HUDEP-2 (cell line): Measurements from ENCODE around the gene SDK1.
"Not testable (repeated sequence)": the region's sequence is repeated elsewhere in the genome, so short reads cannot be mapped to it uniquely, and the experiment has no call there.

Experiments
- DNase-seq, 76 experiments: peaks; one replicate each; lab custom pipeline; 2025; ENCODE audit not compliant: unreplicated experiment in 76 of 76; lab: John Stamatoyannopoulos, UW

The SDK1 gene

DNA sequence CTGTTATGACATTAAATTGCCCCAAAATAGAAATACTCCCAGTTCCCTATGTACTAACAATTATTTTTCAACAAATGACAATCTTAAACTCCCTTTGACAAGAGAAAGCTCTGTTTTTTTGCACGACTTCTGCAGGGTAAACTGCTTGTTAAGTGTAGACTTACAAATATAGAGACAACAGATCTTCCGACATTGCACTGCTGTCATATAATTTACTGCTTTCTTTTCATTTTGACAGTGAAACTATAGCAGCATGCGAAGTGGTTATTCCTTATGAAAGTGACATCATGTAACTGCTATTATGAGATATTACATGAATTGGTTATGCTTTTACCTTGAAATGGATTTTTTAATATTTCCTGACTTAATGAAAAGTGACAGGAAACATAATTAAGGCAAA is 659.9 kb downstream of the SDK1 start:
- no peak for DNase-seq

- DNase-seq = no peak
Measured at GRCh38 chr7:3961857-3962503, 660.9 kb downstream of the SDK1 start.

- not testable (repeated sequence) for DNase-seq
Measured at GRCh38 chr7:3963768-3964167, 662.7 kb downstream of the SDK1 start.

DNA sequence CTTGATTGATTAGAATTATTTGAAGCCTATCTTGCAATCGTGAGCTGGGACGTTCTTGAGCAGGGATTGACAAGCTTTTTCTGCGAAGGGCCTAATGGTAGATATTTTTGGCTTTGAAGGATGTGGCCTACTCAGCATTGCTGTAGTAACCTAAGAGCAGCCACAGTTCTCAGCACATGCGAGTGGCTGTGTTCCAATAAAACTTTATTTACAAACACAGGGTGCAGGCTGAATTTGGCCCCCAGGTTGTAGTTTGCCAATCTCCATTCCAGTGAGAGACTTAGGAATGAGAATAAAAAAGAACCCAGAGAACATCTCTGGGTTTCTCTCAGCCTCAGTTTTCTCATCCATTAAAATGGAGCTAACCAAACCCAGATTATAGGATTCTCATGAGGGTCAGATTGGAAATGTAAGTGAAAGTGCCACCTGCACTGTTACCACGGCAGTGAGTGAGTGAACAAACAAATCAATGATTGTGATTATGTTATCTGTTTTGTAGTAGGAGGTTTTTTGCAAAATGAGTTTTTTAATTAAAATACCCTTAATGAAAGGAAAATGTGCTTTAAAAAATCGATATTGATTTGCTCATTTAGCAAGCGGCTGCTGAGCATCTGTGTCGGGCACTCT is 664.0 kb downstream of the SDK1 start:
- no peak for DNase-seq

DNA sequence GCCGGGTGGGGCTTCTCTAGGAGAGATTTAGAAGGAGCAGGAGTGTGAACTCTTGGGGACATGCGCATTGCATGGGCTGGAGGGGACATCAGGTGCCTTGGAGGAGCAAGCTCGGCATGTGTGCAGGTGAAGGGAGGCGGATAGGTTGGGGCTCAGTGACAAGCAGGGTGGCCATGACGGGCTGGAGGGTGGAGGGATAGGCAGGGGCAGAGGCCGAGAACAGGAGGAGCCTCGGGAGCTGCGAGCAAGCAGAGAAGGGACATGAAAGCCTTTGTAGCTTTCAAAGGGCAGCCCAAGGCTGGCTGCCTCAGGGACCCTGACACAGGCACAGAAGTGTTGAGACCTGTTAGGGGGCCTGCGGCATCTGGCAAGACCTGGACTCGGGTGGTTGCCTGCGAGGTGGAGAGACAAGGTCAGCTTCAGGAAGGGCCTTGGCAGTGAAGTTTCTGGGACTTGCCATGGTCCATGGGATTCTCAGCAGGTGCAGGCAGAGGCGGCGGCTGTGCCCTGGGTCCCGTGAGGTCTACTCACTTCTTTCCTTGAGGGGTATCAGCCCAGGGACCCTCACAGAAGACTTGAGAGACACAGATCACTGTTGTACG is 664.8 kb downstream of the SDK1 start:
- no peak for DNase-seq

- no peak for DNase-seq
Measured at GRCh38 chr7:3968234-3968633, 667.2 kb downstream of the SDK1 start.

GRCh38 chr7:3969286-3969685 is 668.2 kb downstream of the SDK1 start:
- DNase-seq = no peak

DNA sequence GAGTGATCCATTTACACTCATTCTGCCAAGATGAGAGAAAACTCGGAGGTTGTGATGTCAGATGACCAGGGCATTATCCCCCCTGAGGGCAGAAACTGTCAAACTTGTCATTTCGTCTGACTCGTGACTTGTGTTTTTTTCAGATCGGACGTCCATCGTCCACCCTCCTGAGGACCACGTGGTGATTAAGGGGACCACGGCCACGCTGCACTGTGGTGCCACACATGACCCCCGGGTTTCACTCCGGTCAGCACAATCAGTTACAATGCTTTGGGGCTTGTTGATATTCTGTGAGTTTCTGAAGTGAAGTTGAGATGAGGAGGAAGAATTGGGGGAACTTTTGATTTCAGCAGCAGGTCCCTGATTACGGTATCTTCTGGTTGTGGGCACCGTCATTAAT is 670.3 kb downstream of the SDK1 start:
- no peak for DNase-seq

DNA sequence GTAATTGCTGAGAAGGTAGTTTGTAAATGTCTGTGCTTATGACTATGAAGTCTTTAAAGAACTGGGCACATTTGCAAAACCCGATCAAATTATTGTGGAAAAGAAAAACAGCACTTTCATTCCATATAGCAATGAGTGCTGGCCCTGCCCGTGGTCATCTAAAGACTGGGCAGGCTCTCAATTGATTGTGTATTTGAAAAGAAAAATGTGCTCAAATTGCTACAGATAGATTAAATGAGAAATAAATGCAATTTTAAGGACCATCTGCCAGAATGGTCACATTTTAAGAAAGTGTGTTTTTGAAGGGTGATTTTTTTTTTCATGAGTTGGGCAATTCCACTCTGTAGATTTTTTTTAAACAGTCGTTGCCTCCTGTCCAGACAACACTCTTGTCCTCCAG is 672.2 kb downstream of the SDK1 start:
- no peak for DNase-seq

- DNase-seq = no peak
Measured at GRCh38 chr7:3974329-3974728, 673.3 kb downstream of the SDK1 start.

DNA sequence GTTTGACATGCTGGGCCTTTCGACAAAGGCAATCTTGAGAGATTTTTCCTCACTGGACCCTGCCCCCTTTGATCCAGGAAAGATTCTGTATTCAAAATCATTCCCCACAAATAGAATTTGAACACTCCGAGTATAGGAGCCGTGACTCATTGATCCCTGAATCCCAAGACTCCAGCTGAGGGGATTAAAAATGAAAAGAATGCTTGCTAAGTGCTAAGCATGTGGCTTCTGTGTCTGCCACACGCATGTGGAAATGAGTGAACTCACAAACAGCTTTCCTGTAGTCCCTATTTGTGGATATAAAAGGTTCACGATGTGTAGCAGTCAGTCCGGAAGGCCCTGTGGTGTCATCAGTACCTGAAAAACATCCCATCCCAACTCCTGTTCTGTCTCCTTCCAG is 674.3 kb downstream of the SDK1 start:
- DNase-seq = no peak

DNA sequence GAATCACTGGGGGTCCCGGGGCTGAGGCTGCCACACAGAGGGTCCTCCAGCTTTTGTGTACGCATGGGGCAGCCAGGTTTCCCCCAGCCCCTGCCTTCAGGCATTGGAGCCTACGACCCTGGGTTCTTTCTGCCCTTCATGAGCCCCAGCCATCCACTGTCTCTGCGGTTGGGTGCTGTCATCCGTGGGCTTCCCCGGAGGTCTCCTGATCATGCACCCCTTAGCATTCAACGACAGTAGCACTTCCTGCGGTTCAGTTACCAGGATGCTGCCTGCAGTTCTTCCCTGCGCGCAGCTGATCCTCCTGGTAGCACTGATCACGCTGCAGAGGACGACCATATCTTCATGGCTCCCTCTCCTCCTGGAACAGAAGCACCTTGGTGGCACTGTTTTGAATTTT is 676.3 kb downstream of the SDK1 start:
- no peak for DNase-seq

DNA sequence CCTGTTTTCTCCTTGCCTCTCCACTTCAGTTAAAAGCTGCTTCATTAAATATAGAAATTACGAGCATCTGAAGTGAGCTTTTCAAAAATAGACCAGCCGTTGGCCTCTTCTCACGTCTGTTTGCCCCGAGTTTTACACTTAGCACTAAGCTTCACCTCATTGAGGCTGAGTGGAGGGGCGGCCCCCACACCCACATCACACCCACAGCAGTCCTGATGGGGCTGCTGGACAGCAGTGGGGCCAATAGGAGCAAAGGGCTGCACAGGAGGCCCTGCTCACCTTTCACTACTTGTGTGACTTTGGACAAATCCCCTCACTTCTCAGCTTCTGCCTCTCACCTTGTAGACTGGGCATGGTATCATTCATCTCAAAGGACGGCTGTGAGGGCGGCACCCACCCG is 677.8 kb downstream of the SDK1 start:
- no peak for DNase-seq

GRCh38 chr7:3979611-3980299 is 678.7 kb downstream of the SDK1 start:
- DNase-seq = no peak

DNA sequence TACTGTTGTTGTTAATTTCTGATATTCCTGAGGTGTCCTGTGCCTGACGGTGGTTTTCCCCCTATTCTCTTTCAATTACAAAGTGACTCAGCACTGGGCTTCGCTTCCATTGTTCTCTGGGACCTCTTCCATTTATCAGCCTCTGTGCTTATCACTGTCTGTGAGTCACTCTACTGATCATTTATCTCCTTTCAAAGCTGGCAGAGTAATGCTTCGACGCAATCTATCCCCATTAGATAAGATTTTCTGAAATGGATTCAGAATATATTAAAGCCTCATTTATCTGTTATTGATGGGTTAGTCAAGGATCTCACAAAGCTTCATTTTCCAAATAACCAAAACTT is 679.2 kb downstream of the SDK1 start:
- no peak for DNase-seq

GRCh38 chr7:3981281-3981680 is 680.2 kb downstream of the SDK1 start:
- no peak for DNase-seq

DNA sequence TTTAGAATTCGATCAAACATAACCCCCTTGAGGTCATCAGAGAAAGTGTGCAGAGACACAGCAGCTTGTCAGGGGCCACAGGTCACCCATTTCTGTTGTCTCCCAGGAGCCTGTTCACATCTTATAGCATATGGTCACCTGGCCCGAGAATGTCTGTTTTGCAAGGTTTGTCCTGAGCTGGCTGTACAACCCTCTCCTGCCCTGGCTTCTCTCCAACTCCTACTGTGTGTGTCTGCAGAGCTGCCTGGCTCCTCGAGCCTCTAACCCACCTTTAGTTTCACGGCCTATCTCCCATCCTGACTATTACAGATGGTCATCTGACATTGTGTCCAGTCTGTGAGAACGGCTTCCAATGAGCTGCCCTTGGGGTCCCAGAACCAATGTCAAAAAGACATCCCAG is 683.4 kb downstream of the SDK1 start:
- DNase-seq = no peak

GRCh38 chr7:3986927-3987326 is 685.9 kb downstream of the SDK1 start:
- no peak for DNase-seq

GRCh38 chr7:3987426-3987927 is 686.4 kb downstream of the SDK1 start:
- DNase-seq = no peak

GRCh38 chr7:3989723-3990122 is 688.7 kb downstream of the SDK1 start:
- DNase-seq = no peak

- DNase-seq = no peak
Measured at GRCh38 chr7:3991731-3992231, 690.7 kb downstream of the SDK1 start.

GRCh38 chr7:3992841-3993240 is 691.8 kb downstream of the SDK1 start:
- no peak for DNase-seq
